ENCODE measurements around the gene ADGRL3. TPM values are rescaled to one million over a fixed set of nuclear protein-coding genes. Genes with fewer than 3 reads are reported as not detected.

The ADGRL3 gene
- total RNA-seq, 3 donors from 2014 or later (not counting 1 experiment from before 2014, with no cell fraction given): not detected

GRCh38 chr4:61277785-61278760, 77.9 kb downstream of the ADGRL3 start:
- TF ChIP-seq CTCF (IDR thresholded peaks at IDR 0.05): no peak
- no peak for DNase-seq
- H3K27me3 Mint-ChIP-seq (ENCODE audit: low read depth in 2 of 2): no peaks in the 10 kb centered on the region
- no peak for ATAC-seq
- no peak overlapping the region for H3K4me3 Mint-ChIP-seq
- 76% methylated on average over 5 of the region's 5 CpGs for WGBS (ENCODE audit: insufficient coverage)
- H3K27ac Mint-ChIP-seq: no peak overlapping the region
- H3K36me3 ChIP-seq (ENCODE audit: control insufficient read depth, insufficient read depth, low read length): no peaks in the 10 kb centered on the region
- H3K27ac ChIP-seq (ENCODE audit: low read length): no peak overlapping the region
- no peak overlapping the region for H3K4me3 ChIP-seq (ENCODE audit: low read length)
- no peaks in the 10 kb centered on the region for H3K4me1 ChIP-seq (ENCODE audit: control insufficient read depth, insufficient read depth, low read length)
- H3K27me3 ChIP-seq (ENCODE audit: control insufficient read depth, insufficient read depth, low read length): no peaks in the 10 kb centered on the region
- peaks cover 0 to 10% of the 10 kb centered on the region in 2 donors for H3K9me3 Mint-ChIP-seq
- no peaks in the 10 kb centered on the region for H3K36me3 Mint-ChIP-seq
- H3K4me1 Mint-ChIP-seq: no peaks in the 10 kb centered on the region
- H3K9me3 ChIP-seq (ENCODE audit: control insufficient read depth, insufficient read depth, low read length): peaks cover 6% of the 10 kb centered on the region
- intact Hi-C loops (cut with micrococcal nuclease): no loop called here

GRCh38 chr4:61292322-61292721, 92.2 kb downstream of the ADGRL3 start:
- Mint-ChIP-seq H3K27ac (no peak overlapping the region), H3K4me3 (no peak overlapping the region), H3K36me3 (no peaks in the 10 kb centered on the region), H3K4me1 (no peaks in the 10 kb centered on the region), H3K9me3 (peaks cover 6 to 8% of the 10 kb centered on the region in 2 donors), H3K27me3 (ENCODE audit: low read depth in 2 of 2) (no peaks in the 10 kb centered on the region)
- no peak for DNase-seq
- H3K36me3 ChIP-seq (ENCODE audit: control insufficient read depth, insufficient read depth, low read length): no peaks in the 10 kb centered on the region
- H3K4me1 ChIP-seq (ENCODE audit: control insufficient read depth, insufficient read depth, low read length): no peaks in the 10 kb centered on the region
- H3K4me3 ChIP-seq (ENCODE audit: low read length): no peak overlapping the region
- peaks cover 3% of the 10 kb centered on the region for H3K9me3 ChIP-seq (ENCODE audit: control insufficient read depth, insufficient read depth, low read length)
- TF ChIP-seq CTCF (IDR thresholded peaks at IDR 0.05): no peak
- no peaks in the 10 kb centered on the region for H3K27me3 ChIP-seq (ENCODE audit: control insufficient read depth, insufficient read depth, low read length)
- intact Hi-C loops (cut with micrococcal nuclease): no loop called here
- no peak overlapping the region for H3K27ac ChIP-seq (ENCODE audit: low read length)
- 91% methylated on average over 3 of the region's 3 CpGs for WGBS (ENCODE audit: insufficient coverage)
- ATAC-seq: no peak

GRCh38 chr4:61293707-61294400, 93.7 kb downstream of the ADGRL3 start:
- TF ChIP-seq CTCF (IDR thresholded peaks at IDR 0.05): no peak
- Histone ChIP-seq H3K27ac (ENCODE audit: low read length) (no peak overlapping the region), H3K4me3 (ENCODE audit: low read length) (no peak overlapping the region), H3K27me3 (ENCODE audit: control insufficient read depth, insufficient read depth, low read length) (no peaks in the 10 kb centered on the region), H3K4me1 (ENCODE audit: control insufficient read depth, insufficient read depth, low read length) (no peaks in the 10 kb centered on the region), H3K9me3 (ENCODE audit: control insufficient read depth, insufficient read depth, low read length) (peaks cover 3% of the 10 kb centered on the region), H3K36me3 (ENCODE audit: control insufficient read depth, insufficient read depth, low read length) (no peaks in the 10 kb centered on the region)
- WGBS (ENCODE audit: insufficient coverage): 90% methylated on average over 6 of the region's 7 CpGs
- no peaks in the 10 kb centered on the region for H3K4me1 Mint-ChIP-seq
- no peaks in the 10 kb centered on the region for H3K36me3 Mint-ChIP-seq
- H3K27me3 Mint-ChIP-seq (ENCODE audit: low read depth in 2 of 2): no peaks in the 10 kb centered on the region
- DNase-seq (no peak), ATAC-seq (no peak)
- intact Hi-C loops (cut with micrococcal nuclease): no loop called here
- H3K9me3 Mint-ChIP-seq: peaks cover 8% of the 10 kb centered on the region in 2 donors
- H3K27ac Mint-ChIP-seq: no peak overlapping the region
- H3K4me3 Mint-ChIP-seq: no peak overlapping the region
